Measurements from ENCODE around the gene SLC11A1. TPM values are rescaled to one million over a fixed set of nuclear protein-coding genes. Genes with fewer than 3 reads are reported as not detected.

SLC11A1 gene
- total RNA-seq, 2 experiments from 2014 or later, result 0.57 to 0.78 TPM

- no peaks in the 10 kb centered on the region for H3K9me2 ChIP-seq (ENCODE audit: insufficient read depth, low read length)
- TF ChIP-seq EZH2phosphoT487 (IDR thresholded peaks at IDR 0.05; ENCODE audit: borderline replicate concordance, low read depth, low read length), result no peak
- TF ChIP-seq, protein P1, sequence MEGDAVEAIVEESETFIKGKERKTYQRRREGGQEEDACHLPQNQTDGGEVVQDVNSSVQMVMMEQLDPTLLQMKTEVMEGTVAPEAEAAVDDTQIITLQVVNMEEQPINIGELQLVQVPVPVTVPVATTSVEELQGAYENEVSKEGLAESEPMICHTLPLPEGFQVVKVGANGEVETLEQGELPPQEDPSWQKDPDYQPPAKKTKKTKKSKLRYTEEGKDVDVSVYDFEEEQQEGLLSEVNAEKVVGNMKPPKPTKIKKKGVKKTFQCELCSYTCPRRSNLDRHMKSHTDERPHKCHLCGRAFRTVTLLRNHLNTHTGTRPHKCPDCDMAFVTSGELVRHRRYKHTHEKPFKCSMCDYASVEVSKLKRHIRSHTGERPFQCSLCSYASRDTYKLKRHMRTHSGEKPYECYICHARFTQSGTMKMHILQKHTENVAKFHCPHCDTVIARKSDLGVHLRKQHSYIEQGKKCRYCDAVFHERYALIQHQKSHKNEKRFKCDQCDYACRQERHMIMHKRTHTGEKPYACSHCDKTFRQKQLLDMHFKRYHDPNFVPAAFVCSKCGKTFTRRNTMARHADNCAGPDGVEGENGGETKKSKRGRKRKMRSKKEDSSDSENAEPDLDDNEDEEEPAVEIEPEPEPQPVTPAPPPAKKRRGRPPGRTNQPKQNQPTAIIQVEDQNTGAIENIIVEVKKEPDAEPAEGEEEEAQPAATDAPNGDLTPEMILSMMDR (conservative IDR thresholded peaks at IDR 0.05; ENCODE audit: low read length), result no peak
- H3K79me2 ChIP-seq (ENCODE audit: insufficient read depth, low read depth, low read length), result no peaks in the 10 kb centered on the region
- DNase-seq (ENCODE audit: low spot score), result no peak
- no TSS peak for BruUV-seq (replicated peaks)
- intact Hi-C loops (cut with micrococcal nuclease; ENCODE audit: unreplicated experiment), result no loop called here
- H2AFZ ChIP-seq (ENCODE audit: low read length), result no peak overlapping the region
- peaks cover 12% of the 10 kb centered on the region for H3K4me1 ChIP-seq (ENCODE audit: insufficient read depth, low read length, poor library complexity, severe bottlenecking)
- H3K27ac ChIP-seq (ENCODE audit: low read depth, low read length, poor library complexity, severe bottlenecking), result no peak overlapping the region
- H3K36me3 ChIP-seq (ENCODE audit: insufficient read depth, low read length), result no peaks in the 10 kb centered on the region
- ChIA-PET CTCF (ENCODE audit: unreplicated experiment) (no interaction called here), POLR2A (no interaction called here)
- no peak overlapping the region for H3K4me2 ChIP-seq (ENCODE audit: low read length)
- peaks cover 23% of the 10 kb centered on the region for H3K9me3 ChIP-seq (ENCODE audit: low read length)
- no peak overlapping the region for H3K4me3 ChIP-seq (ENCODE audit: low read depth, low read length, poor library complexity, severe bottlenecking)
- H4K20me1 ChIP-seq (ENCODE audit: insufficient read depth, low read length), result no peaks in the 10 kb centered on the region
These were observed 28.0 kb upstream of the SLC11A1 start for GRCh38 chr2:218354045-218354444.

DNA sequence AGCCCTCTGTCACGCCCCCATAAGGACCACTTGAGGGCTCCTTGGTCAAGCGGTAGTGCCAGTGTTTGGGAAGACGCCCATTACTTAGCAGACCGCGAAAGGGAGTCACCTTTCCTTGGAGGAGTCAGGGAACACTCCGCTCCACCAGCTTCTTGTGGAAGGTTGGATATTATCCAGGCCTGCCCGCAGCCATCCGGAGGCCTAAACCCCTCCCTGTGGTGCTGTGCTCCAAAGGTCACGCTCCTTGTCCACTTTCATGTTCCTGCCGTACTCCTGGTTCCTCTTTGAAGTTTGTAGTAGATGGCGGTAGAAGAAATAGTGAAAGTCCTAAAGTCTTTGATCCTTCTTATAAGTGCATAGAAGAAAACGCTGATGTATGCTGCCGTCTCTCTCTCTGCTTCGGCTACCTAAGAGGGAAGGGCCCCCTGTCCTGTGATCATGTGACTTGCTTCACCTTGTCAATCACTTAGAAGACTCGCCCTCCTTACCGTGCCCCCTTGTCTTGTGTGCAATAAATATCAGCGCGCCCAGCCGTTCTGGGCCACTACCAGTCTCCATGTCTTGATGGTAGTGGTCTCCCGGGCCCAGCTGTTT lies 27.1 kb upstream of the SLC11A1 start:
- intact Hi-C loops (cut with micrococcal nuclease; ENCODE audit: unreplicated experiment), result loop anchor here (5.0 kb wide), 1 partner anchor 42 kb away; the partner anchor contains the start of gene CTDSP1
- Histone ChIP-seq H3K36me3 (ENCODE audit: insufficient read depth, low read length) (no peaks in the 10 kb centered on the region), H3K4me2 (ENCODE audit: low read length) (no peak overlapping the region), H3K4me3 (ENCODE audit: low read depth, low read length, poor library complexity, severe bottlenecking) (no peak overlapping the region), H3K9me2 (ENCODE audit: insufficient read depth, low read length) (no peaks in the 10 kb centered on the region), H3K79me2 (ENCODE audit: insufficient read depth, low read depth, low read length) (no peaks in the 10 kb centered on the region), H3K27ac (ENCODE audit: low read depth, low read length, poor library complexity, severe bottlenecking) (no peak overlapping the region), H4K20me1 (ENCODE audit: insufficient read depth, low read length) (no peaks in the 10 kb centered on the region), H3K9me3 (ENCODE audit: low read length) (peaks cover 23% of the 10 kb centered on the region), H3K4me1 (ENCODE audit: insufficient read depth, low read length, poor library complexity, severe bottlenecking) (peaks cover 16% of the 10 kb centered on the region), H2AFZ (ENCODE audit: low read length) (no peak overlapping the region)
- DNase-seq (ENCODE audit: low spot score), result no peak
- POLR2A ChIA-PET, result interaction anchor here (0.7 to 2.0 kb wide), 3 partner anchors 19 to 64 kb away, joined by 4 to 9 read pairs (median 5); no protein-coding TSS in a partner anchor
- CTCF ChIA-PET (ENCODE audit: unreplicated experiment), result no interaction called here
- no peak for TF ChIP-seq EZH2phosphoT487 (IDR thresholded peaks at IDR 0.05; ENCODE audit: borderline replicate concordance, low read depth, low read length)
- TF ChIP-seq, protein P1 (conservative IDR thresholded peaks at IDR 0.05; ENCODE audit: low read length), result no peak
- BruUV-seq (replicated peaks), result no TSS peak
